Endothelial cell of umbilical vein (primary cell): ENCODE results near the gene TOP1. TPM values are rescaled to one million over a fixed set of nuclear protein-coding genes. Genes with fewer than 3 reads are reported as not detected.

Source experiments
- BruUV-seq: library from RNA; stranded (reverse); fragments of 400-500 nt; replicated peaks from 2 replicates; lab custom pipeline; 2021; lab: Mats Ljungman, UMichigan
- CTCF ChIA-PET: fragments of 300-600, 350-600 bp; sonication (Branson Sonifier 250); formaldehyde crosslinking; loops from one replicate; lab custom pipeline; 2021; ENCODE audit warnings: antibody characterized with exemption, inconsistent platforms; lab: Charles Lee
- POLR2A ChIA-PET: fragments of 300-600, 350-600 bp; sonication (Branson Sonifier 250); formaldehyde crosslinking; loops from one replicate; lab custom pipeline; 2021; ENCODE audit warnings: antibody characterized with exemption, inconsistent platforms; lab: Charles Lee
- DNase-seq: peaks from one replicate; pipeline ENCODE4 v3.0.0-alpha.2; 2011; ENCODE audit warnings: low read depth, low spot score
- FAIRE-seq: peaks from 2 replicates; lab custom pipeline; 2011; peaks lifted over from hg19 to GRCh38; lab: Jason Lieb, UNC
- H2AFZ ChIP-seq: 2 replicates; pipeline ENCODE4 v1.6.0; 2012; ENCODE audit warnings: low read depth, low read length, control low read depth, inconsistent platforms
- H3K27ac ChIP-seq: 2 replicates; pipeline ENCODE4 v1.5.1; 2011; ENCODE audit warnings: low read depth, mild to moderate bottlenecking, control low read depth, low read length, moderate library complexity; ENCODE audit not compliant: insufficient read depth
- H3K27me3 ChIP-seq, 2 experiments: 2 replicates each; pipeline versions ENCODE4 v1.6.0 to v1.6.1; 2011; ENCODE audit warnings: low read length in 2 of 2, mixed read lengths in 1 of 2; ENCODE audit not compliant: control insufficient read depth in 2 of 2, insufficient read depth in 2 of 2
- H3K36me3 ChIP-seq, 2 experiments: 2 replicates in 1 of 2; 3 replicates in 1 of 2; pipeline ENCODE4 v1.5.1; 2011; ENCODE audit warnings: low read length in 2 of 2, mild to moderate bottlenecking in 1 of 2, moderate library complexity in 1 of 2; ENCODE audit not compliant: control insufficient read depth in 2 of 2, insufficient read depth in 2 of 2; ENCODE audit errors: extremely low read depth in 1 of 2
- H3K4me1 ChIP-seq: 3 replicates; pipeline ENCODE4 v1.5.1; 2011; ENCODE audit warnings: mild to moderate bottlenecking, low read length; ENCODE audit not compliant: control insufficient read depth, insufficient read depth; ENCODE audit errors: extremely low read depth
- H3K4me2 ChIP-seq: 2 replicates; pipeline ENCODE4 v1.6.1; 2011; ENCODE audit warnings: low read length, control low read depth, mixed read lengths; ENCODE audit not compliant: insufficient read depth
- H3K4me3 ChIP-seq, 3 experiments: fragments of 200-600 bp in 1 of 3; sonication (generic), shearing (Covaris generic) in 1 of 3; replicated peaks in 1 of 3; 2 replicates each; pipeline ENCODE4 v1.5.1; 2011 to 2016; ENCODE audit warnings: control low read depth in 3 of 3, low read length in 3 of 3, mild to moderate bottlenecking in 2 of 3, inconsistent platforms in 1 of 3, low read depth in 1 of 3, moderate library complexity in 1 of 3; ENCODE audit not compliant: insufficient read depth in 1 of 3
- H3K79me2 ChIP-seq: 2 replicates; pipeline ENCODE4 v1.6.0; 2012; ENCODE audit warnings: low read length, inconsistent platforms; ENCODE audit not compliant: control insufficient read depth, insufficient read depth
- H3K9ac ChIP-seq: replicated peaks from 2 replicates; pipeline ENCODE3; 2011; ENCODE audit warnings: low read length, control low read depth; ENCODE audit not compliant: insufficient read depth; ENCODE audit errors: extremely low read depth
- H3K9me1 ChIP-seq: replicated peaks from 3 replicates; pipeline ENCODE4 v1.6.0; 2011; ENCODE audit warnings: mild to moderate bottlenecking, low read length; ENCODE audit not compliant: control insufficient read depth, insufficient read depth; ENCODE audit errors: extremely low read depth
- H3K9me3 ChIP-seq: replicated peaks from 2 replicates; pipeline ENCODE4 v1.5.1; 2012; ENCODE audit warnings: low read length, inconsistent platforms; ENCODE audit not compliant: control insufficient read depth, insufficient read depth
- H4K20me1 ChIP-seq: replicated peaks from 2 replicates; pipeline ENCODE3; 2011; ENCODE audit warnings: mild to moderate bottlenecking, low read length; ENCODE audit not compliant: control insufficient read depth, insufficient read depth; ENCODE audit errors: extremely low read depth
- EZH2 ChIP-seq: IDR thresholded peaks from 2 replicates; pipeline ENCODE4 v1.6.1; 2012; ENCODE audit warnings: borderline replicate concordance, low read depth, mild to moderate bottlenecking, moderate library complexity, low read length, inconsistent platforms; ENCODE audit not compliant: severe bottlenecking
- GATA2 ChIP-seq: IDR thresholded peaks from 2 replicates; pipeline ENCODE4 v1.7.0; 2011; ENCODE audit warnings: low read depth, mild to moderate bottlenecking, moderate library complexity, mixed read lengths, low read length; ENCODE audit not compliant: insufficient read length, insufficient read depth
- JUN ChIP-seq: IDR thresholded peaks from 2 replicates; pipeline ENCODE4 v1.6.1; 2011; ENCODE audit warnings: borderline replicate concordance, low read depth; ENCODE audit not compliant: insufficient read length, insufficient read depth
- MAX ChIP-seq: IDR thresholded peaks from 2 replicates; pipeline ENCODE4 v1.6.1; 2011; ENCODE audit not compliant: insufficient read depth, insufficient read length
- MYC ChIP-seq: IDR thresholded peaks from one replicate; pipeline ENCODE4 v1.6.1; 2011; ENCODE audit warnings: mild to moderate bottlenecking, low read depth, low read length
- POLR2A ChIP-seq: IDR thresholded peaks from 2 replicates; pipeline ENCODE4 v1.6.1; 2012; ENCODE audit warnings: low read depth, mild to moderate bottlenecking, control low read depth, low read length
- POLR2AphosphoS5 ChIP-seq: IDR thresholded peaks from 2 replicates; pipeline ENCODE4 v1.6.1; 2012; ENCODE audit warnings: low read depth, mild to moderate bottlenecking, control low read depth, low read length, moderate library complexity; ENCODE audit not compliant: insufficient read depth
- dilution Hi-C: fragments of 300-500 bp; cut with MboI; formaldehyde crosslinking; loops from one replicate; pipeline ENCODE4 v1.15.0; 2019; ENCODE audit warnings: low sequenced_read_pairs; ENCODE audit not compliant: extremely low pct_ligation_motif_present
- intact Hi-C: fragments of 100-400 bp; cut with micrococcal nuclease; formaldehyde crosslinking; loops from one replicate; pipeline ENCODE4 v1.10.0; 2022
- polyA plus RNA-seq, 4 experiments: library from polyadenylated mRNA; depleted of rRNA in 3 of 4; stranded (reverse) in 3 of 4; unstranded in 1 of 4; fragments of >200 nt; gene quantifications; 2 replicates each; pipeline versions ENCODE4 v1.2.1 to v1.2.3, GENCODE V29; 2011 to 2012; ENCODE audit warnings: missing spikeins in 1 of 4
- total RNA-seq: library from RNA; stranded (reverse); gene quantifications from 2 replicates; pipeline ENCODE4 v1.2.3, GENCODE V29; 2021

The TOP1 gene
- total and polyA plus RNA-seq, 2 donors (not counting 3 experiments of a cell fraction or from before 2014, with no cell fraction given), result 7.0 to 77.4 TPM

GRCh38 chr20:41054847-41055230, 26.2 kb downstream of the TOP1 start:
- Histone ChIP-seq H3K4me3 (no peak overlapping the region), H2AFZ (no peak overlapping the region), H4K20me1 (peaks cover 14% of the 10 kb centered on the region), H3K4me1 (peaks cover 52% of the 10 kb centered on the region), H3K4me2 (no peak overlapping the region), H3K36me3 (no peaks in the 10 kb centered on the region), H3K27me3 (no peaks in the 10 kb centered on the region), H3K79me2 (peaks cover 90% of the 10 kb centered on the region), H3K9ac (no peak overlapping the region), H3K9me3 (no peaks in the 10 kb centered on the region), H3K9me1 (no peaks in the 10 kb centered on the region), H3K27ac (no peak overlapping the region)
- dilution Hi-C loops, result no loop called here
- DNase-seq, result no peak
- intact Hi-C loops, result no loop called here
- TF ChIP-seq EZH2 (no peak), JUN (no peak), POLR2AphosphoS5 (no peak)
- POLR2A ChIA-PET, result no interaction called here
- no TSS peak for BruUV-seq
- CTCF ChIA-PET, result no interaction called here
- FAIRE-seq, result no peak

GRCh38 chr20:41055679-41056078, 27.1 kb downstream of the TOP1 start:
- Histone ChIP-seq H3K27me3 (no peaks in the 10 kb centered on the region), H3K9me1 (no peaks in the 10 kb centered on the region), H3K36me3 (no peaks in the 10 kb centered on the region), H3K4me3 (no peak overlapping the region), H3K9ac (no peak overlapping the region), H3K4me1 (peaks cover 49% of the 10 kb centered on the region), H3K9me3 (no peaks in the 10 kb centered on the region), H3K79me2 (peaks cover 90% of the 10 kb centered on the region), H3K4me2 (no peak overlapping the region), H2AFZ (no peak overlapping the region), H4K20me1 (peaks cover 14% of the 10 kb centered on the region), H3K27ac (no peak overlapping the region)
- POLR2A ChIA-PET, result no interaction called here
- dilution Hi-C loops (no loop called here), intact Hi-C loops (no loop called here)
- TF ChIP-seq MAX (no peak), POLR2AphosphoS5 (no peak), JUN (no peak), POLR2A (no peak), MYC (no peak), GATA2 (no peak)
- FAIRE-seq (no peak), DNase-seq (no peak)
- BruUV-seq, result no TSS peak
- CTCF ChIA-PET, result interaction anchor here (3.2 kb wide), 1 partner anchor 64 kb away, joined by 21 read pairs; no protein-coding TSS in a partner anchor
